GM21717 (cell line): ENCODE measurements around the gene SCG5.

Experiments
- ATAC-seq: cut with Tn5 transposase; IDR thresholded peaks from one replicate; pipeline ENCODE4 v1.9.1; 2021; ENCODE audit warnings: mild to moderate bottlenecking, moderate library complexity; ENCODE audit not compliant: unreplicated experiment

SCG5 gene

DNA sequence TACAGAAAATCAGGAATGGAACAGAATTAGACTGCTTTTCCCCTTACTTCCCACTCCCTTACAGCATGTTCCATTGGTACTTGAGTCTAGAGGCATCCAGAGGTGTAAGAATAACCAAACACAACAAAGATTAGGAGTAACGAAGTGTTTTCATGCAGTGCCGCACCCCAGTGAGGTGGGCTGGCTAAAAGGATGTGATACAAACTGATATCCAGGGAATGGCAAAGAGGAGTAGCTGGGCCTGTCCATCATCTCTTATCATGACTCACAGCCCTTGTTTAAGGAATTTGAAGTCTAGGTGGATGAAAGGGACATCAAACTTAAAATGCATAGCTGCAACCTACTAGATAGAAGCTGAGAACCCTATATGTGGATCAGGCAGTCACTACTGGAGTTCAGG, 16.4 kb downstream of the SCG5 start:
- no peak for ATAC-seq

DNA sequence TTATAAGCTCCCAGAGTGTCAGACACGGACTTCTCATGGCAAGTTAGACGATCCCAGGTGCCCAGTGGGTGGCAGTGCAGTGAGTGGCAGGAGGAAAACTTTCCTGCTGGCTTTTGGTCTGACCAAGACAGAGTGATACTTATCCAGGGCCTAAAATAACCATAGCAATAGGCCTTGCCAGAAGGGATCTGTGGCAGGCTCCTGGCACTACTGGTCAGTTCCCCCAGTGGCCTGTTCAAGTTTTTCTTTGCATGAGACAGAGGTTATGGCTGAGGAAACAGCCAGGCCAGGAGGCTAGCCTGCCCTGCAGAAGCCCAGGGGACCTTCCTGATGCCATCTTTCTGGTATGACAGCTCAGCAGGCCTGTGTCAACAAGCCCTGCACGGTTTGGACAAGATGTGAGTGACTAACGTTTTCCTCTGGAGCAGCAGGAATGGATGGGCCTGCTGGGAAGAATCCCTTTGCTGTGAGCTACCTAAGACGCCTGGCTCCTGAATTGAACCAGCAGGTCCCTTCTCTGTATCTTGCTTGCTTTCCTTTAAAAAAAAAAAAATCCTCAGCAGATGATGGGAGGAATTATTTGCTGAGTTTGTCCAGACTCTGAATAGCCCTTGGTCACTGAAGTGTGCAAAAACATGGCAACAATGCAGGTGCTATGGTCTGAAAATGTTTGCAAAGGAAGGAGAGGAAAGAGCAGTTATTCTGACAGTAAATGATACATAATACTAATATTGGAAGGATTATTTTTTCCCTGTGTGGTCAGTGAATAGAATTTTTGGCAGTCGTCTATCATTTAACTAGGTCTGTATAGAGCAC, 18.0 kb downstream of the SCG5 start:
- ATAC-seq: no peak

DNA sequence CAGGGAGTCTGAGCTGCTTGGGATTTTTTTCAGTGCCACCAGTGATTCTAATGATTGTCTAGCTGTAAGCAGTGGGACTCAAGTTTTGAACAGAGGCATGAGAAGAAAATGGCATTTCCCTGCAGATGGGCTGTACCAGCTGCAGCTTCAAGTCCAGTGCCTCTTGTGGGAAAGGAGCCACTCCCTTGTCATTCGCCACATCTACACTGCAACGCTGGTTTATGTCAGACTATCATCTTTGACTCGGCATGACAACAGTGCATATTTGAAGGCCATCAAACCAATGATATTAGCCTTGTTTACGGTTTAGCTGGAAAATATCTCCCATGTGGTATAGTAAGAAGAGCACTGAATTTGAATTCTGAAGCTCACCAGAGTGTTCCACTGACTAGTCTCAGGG, 22.2 kb downstream of the SCG5 start:
- ATAC-seq: no peak

DNA sequence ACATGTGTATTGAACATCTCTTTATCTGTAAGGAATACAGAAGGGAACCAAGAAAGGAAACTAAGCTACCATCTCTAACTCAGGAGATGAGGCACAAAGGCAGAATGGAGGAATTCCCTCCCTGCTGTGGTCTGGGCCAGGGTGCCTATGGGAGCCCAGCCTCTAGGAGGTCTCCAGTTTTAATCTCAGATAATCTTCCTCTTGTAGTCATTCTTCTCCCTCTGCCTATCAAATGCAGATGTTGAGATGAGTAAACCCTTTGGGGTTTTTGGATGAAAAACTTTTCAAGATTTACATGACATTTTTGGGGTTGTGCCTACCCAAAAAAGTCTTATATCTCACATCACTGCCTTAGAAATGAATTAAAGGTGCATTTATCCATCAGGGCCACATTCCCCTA, 23.3 kb downstream of the SCG5 start:
- no peak for ATAC-seq

DNA sequence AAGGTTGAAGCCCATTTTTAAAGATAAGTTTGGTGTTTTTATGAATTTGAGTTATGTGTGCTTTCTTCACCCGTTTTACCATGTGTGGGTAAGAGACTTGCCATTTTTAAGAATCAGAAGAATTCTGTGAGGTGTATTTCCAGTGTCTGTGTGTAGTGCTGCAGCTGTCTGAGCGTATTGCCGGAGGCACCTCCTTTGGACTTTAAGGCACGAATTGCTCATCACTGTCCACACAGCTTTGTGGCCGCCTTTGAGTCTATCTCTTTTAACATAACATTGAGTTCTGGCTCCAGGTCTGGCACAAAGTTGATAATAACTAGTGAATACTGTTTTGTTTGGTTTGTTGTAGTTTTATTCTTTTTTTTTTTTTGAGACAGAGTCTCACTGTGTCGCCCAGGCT, 25.8 kb downstream of the SCG5 start:
- no peak for ATAC-seq

DNA sequence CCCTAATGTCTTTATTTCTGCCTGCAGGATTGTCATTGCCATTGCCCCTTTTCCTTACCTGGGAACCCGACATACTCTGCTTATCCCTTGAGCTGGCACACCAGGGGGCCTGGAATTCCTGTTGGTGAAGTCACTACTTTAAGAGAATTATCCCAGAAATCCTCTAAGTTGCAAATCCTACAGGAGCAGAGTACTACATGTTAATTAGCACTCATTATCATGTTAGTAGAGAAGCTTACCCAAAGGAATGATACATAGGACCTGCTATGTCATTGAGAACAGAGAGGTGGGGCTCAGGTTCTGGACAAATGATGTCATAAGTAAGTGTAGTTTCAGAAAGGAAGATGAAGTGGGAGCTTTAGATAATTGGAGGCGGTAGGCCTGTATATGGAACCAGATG, 27.4 kb downstream of the SCG5 start:
- no peak for ATAC-seq

DNA sequence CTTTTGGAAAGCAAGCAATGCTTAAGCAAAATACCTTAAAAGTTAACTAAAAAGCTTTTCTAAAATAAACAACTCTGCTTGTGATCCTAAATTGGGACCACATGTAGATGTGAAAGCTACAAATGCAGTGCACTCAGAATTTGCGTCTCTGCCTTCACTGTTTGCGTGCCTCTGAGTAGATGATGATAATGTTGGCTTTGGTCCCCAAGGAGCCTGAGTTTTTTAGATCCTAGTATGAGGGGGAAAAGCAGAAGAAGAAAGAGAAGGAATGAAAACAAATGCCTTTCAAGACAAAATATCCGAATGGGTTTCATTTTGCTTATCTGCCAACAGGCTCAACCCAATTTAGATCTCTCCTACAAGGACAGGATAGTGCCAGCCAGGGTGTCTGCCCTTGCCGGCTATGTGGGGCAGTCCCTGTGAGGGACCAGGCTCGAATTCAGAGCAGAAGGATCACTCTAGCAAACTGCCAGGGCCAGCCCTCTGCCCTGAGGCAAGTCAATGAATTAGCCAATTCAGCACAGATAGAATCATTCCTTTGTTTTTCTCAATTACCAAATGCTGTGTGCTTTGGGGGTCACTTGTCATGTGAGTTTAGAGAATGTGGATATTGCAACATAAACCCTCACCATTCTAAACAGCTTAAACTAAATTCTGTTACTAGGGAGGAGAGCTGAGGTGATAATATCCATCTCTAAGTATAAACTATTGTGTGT, 28.5 kb downstream of the SCG5 start:
- ATAC-seq: no peak

DNA sequence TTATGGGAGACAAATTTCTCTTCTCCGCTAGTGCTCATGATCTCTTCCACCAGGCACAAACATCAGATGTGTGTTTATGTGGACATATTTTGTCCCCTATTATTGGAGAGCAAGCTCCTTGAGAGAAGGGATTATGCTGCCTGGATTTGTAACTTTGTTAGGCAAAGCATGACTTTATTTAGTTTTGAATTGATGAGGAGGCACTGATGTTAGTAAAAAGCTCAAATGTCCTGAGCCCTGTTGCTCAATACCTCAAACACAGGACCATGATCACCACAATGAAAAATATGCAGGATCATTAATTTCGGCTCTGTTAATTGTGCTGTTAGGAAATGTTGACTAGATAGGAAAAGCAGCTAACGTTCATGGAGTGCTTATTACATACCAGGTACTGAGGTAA, 29.1 kb downstream of the SCG5 start:
- ATAC-seq: no peak

DNA sequence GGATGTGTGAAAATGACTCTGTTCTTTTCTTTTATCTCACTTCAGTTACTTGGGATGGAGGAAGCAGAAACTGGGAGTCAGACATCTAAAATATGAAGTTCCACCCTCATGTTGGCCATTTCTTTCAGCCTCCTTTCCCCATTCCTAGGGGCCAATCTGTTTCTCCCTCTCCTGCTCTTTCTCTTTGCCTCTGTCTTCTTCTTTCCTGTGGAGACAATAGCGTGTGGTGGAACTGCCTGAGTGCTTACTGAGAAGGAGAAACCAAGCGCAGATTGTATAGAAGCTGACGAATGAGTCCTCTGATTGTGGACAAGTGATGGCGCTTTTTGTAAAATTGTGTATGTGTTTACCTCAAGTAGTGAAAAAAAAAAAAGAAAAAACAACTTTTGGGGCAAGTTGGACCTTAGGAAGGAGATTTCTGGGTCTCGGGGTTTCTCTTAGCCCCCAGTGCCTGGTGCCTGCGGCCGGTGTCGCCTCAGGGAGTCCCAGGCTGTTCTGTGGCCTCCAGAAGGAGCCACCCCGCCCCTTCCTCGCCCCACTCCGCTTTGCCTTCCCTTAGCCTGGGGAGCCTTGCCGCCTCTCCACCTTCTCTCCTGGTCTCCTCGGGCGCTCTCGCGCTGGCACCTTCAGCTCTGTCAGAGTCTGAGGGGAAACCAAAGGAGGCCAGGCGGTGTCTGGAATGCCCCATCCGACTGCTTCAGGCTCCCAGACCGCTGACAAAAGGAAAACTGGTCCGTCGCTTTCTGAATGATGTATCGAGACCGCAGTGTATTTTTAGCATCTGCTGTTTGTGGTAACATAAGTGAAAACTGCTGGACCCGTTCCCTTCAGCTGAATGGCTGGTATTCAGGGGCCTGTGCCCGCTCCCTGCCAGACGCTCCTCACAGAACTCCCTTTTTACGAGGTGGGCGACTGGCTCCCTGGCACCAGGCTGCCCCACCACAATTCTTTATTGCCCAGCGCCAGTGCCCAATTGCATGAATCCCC, 30.1 kb downstream of the SCG5 start:
- ATAC-seq: no peak

DNA sequence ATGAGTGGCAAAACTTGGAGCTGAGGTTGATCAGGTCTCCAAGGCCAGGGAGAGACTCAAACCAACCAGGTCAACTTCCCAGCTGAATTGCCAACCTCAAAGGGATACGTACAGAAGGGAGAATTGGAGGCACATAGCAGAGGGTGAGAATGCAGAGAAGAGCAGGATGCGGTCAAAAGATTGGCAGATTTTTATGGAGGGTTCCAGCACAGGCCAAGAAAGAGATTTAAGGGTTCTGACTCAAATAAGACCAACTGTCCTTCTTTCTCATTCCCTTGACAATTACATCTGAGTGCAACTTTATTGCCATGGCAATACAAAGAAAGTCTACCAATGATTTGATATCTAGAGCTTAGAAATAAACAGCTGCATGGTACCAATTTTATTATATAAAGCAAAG, 33.2 kb downstream of the SCG5 start:
- no peak for ATAC-seq

DNA sequence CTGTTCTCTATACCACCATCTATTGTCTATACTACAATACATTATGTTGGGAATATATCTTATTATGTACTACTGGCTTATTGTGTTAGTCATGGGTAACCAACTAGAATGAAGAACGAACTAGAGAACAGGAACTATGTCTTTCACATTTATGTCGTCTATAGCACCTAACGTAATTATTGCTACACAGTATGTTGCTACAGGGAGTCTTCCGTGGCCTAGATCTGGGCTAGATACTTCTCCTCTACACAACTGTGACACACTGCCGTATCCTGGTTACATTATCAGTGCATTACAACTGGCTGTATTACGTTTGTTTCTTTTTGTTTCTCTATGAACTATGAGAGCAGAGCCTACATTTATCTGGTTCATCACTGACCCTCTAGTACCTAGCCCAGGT, 34.0 kb downstream of the SCG5 start:
- ATAC-seq: no peak

DNA sequence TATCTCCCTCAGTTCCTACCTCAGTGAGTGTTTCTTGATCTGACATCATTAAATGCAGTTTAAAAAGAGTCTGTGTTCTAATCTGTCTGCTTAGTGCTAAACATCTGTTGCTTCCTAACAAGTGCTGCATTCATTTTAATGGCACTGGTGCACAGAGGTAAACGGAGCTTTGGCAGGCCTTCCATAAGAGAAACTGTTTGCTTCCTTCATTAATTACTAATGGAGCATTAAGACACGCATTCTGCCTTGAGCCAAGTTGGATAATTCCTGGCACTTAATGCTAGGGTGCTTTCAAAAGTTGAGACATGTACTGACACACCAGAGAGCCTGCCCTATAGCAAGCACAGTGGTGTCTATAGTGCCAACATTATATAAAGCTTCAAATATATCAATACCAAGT, 34.7 kb downstream of the SCG5 start:
- no peak for ATAC-seq

DNA sequence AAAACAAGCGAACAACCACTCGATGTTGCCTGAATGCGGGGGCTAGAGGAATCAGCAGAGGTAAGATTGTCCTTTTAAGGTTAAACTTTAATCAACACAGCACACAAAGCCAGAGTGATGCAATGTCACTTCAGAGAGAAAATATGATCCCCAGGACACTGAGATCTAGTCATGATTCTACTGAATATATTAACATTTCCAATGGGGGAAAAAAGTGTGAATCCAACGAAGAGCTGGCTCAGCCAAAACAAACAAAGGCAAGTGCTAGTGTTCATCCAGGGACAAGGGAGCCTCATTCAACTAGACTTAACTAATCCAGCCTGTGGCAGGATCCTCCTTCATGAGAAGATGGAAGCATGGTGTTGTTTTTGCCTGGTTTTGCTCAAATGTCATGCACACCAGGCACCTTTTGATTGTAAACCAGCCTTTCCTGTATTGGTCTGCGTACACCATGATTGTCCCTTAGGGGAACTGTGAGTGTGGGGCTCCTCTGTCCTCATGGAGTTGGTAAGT, 35.8 kb downstream of the SCG5 start:
- ATAC-seq: no peak

DNA sequence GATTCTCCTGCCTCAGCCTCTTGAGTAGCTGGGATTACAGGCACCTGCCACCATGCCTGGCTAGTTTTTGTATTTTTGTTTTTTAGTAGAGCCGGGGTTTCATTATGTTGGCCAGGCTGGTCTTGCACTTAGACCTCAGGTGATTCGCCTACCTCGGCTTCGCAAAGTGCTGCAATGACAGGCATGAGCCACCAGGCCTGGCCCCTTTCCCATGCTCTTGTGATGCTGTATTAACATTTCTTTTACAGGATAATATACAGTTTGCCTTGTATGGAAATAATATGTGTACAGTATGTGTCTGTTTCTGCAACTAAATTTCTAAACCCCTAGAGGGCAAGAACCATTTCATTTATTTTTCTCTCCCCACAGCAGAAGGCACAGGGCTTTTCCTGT, 37.8 kb downstream of the SCG5 start:
- no peak for ATAC-seq

DNA sequence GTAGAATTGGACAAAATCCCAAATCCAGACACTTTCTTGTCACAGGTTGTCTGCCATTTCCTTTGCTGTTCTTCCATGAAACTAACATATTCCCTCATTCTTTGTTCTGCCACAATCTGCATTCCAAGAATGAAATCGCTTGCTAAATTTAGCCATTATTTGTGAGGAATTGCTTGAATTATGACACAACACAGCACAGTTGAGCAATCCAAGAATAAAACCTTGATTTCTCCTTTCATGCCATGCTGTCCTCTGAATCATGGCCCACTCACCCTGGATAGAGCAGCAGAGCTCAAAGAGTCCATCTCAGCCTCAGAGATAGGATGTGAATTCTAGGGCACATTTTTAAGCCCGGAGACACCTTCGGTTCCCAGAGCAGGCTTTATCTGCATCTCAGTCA, 41.1 kb downstream of the SCG5 start:
- no peak for ATAC-seq

DNA sequence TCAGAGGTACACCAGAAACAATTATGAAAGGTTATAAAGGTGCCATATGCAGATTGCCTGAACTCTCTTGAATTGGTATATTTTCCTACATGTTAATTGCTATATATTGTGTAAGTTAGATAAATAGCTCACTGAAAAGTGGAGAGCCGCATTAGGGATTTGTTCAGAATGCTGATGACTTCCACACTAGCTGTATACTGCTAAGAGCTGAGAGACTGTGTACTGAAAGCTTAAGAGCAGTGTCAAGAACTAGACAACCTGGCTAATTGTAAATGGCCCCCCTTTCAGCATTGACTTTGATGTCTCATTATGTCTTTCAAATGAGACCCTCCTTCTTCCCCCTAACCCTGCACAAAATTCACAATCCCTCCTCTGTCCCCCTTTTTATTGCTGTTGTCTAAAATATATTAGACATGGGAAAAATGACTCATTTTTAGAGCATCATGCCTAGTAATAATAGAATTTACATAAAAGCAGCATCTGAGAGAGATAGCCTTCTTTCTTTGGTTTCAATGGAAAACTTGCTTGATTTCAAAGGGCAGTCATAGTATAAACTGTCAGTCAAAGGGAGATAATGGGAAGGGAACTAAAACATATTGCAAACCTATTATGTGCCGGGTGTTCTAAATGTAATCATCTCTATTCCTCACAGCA, 41.6 kb downstream of the SCG5 start:
- no peak for ATAC-seq

DNA sequence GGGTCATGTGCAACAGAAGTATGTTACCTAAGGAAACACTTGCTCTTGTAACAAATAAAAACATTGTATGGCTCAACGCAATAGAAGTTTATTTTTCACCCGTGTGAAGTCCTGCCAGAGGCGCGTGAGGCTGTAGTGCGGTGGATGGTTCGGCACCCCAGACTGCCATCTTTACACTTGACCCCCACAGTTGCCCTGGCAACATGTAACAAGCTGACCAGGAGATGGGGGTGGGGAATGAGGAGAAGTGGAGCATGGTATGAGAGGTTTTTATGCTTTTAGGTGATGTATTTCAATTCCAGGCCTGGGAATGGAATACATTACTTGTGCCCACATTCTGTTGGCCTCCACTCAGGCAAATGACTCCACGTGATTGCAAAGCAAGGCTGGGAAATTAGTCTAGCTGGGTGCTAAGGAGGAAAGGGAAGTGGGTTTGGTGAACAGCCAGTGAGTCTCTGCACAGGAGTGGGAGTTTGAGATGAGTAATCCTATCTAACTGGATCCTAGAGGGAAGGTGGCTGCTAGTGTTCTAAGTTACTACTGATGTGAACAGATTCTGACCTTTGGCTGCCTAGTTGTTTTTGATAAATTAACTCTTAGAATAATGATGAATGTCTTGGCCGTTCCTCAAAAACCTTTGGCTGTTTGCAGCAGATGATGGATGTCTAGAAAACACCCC, 42.5 kb downstream of the SCG5 start:
- ATAC-seq: no peak

DNA sequence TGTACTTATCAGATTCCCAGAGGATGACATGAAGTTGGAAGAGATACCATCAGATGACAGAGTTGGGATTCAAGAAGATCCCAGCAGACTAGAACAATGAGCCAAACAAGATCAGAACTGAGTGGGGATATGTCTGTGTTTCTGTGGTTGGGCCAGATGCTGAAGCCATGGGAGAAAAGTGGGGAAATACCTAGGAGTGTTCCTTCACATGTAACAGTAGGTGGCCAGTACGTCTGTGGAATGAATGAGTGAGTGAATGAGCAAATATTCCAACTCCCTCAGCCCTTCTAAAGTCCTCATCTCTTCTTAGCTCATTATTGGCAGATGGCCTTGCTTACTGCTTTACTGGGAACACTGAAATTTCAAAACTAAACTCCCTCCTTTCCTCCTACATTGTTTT, 44.1 kb downstream of the SCG5 start:
- no peak for ATAC-seq

DNA sequence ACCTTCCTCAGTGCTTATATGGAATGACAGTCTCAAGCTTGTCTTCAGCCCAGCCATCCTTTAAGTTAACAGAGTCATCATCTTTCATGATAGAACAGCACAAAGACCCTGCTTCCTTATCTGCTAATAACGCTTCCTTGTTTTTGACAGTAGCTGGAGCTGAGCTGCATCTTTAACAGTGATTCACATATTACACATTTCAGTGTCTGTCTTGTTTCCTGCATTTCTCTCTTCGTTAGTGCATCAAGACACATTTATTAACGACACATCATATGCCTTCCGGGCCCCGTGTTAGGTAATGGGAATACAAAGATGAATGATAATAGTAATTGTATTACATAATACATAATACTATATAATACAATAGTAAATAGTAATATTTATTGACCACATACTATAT, 46.0 kb downstream of the SCG5 start:
- ATAC-seq: no peak

DNA sequence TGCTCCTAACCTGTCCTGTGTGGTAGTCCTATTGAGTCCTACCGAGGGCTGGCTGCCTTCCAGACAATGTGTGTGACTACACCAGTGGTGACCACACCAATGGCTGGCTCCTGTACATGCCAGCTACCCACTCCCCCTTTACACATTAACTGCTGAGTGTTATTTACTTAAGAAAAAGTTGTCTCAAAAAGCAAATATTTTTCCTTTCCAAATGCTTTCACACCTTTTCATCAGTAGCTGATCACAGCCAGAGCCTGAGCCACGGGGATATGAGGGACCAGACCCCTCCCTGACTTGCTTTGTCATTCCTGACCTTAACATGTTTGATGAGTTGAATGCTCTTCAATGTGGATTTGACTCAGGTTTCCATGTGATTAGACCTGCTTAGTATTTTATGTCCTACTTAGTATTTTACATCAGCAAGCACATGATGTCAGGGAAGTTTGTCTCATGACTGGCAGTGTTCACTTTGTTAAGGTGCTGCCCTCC, 46.7 kb downstream of the SCG5 start:
- no peak for ATAC-seq
